Inflammatory macrophage (primary cell): ENCODE measurements around the gene KRT27.

ENCODE experiments used
- DNase-seq, 2 donors: peaks; one replicate each; pipeline ENCODE4 v3.0.0-alpha.2; 2020 to 2022

The KRT27 gene

GRCh38 chr17:40809721-40810421, 27.5 kb upstream of the KRT27 start:
- no peak for DNase-seq

GRCh38 chr17:40806131-40806530, 23.8 kb upstream of the KRT27 start:
- no peak for DNase-seq

GRCh38 chr17:40803617-40804082, 21.3 kb upstream of the KRT27 start:
- DNase-seq = peak; percentile 65 to 71

GRCh38 chr17:40801157-40801556, 18.8 kb upstream of the KRT27 start:
- no peak for DNase-seq

GRCh38 chr17:40800381-40800780, 18.0 kb upstream of the KRT27 start:
- DNase-seq = no peak

- DNase-seq = no peak
Measured at GRCh38 chr17:40799859-40800258, 17.5 kb upstream of the KRT27 start, which contains the start of gene KRT28. KRT28 (minus strand) TSS chr17:40799959; CDS start chr17:40799893, 66 bp downstream.

- DNase-seq = no peak
Measured at GRCh38 chr17:40796846-40797245, 14.5 kb upstream of the KRT27 start.

- DNase-seq = no peak
Measured at GRCh38 chr17:40795019-40795667, 12.8 kb upstream of the KRT27 start.

GRCh38 chr17:40794466-40794865, 12.1 kb upstream of the KRT27 start:
- no peak for DNase-seq

GRCh38 chr17:40793832-40794231, 11.5 kb upstream of the KRT27 start:
- no peak for DNase-seq

GRCh38 chr17:40791787-40792436, 9.6 kb upstream of the KRT27 start:
- no peak for DNase-seq

GRCh38 chr17:40791111-40791510, 8.8 kb upstream of the KRT27 start:
- no peak for DNase-seq

GRCh38 chr17:40779181-40779909, 3.0 kb downstream of the KRT27 start:
- no peak for DNase-seq

- no peak for DNase-seq
Measured at GRCh38 chr17:40778461-40778860, 3.9 kb downstream of the KRT27 start.

GRCh38 chr17:40777971-40778370, 4.4 kb downstream of the KRT27 start:
- no peak for DNase-seq

- no peak for DNase-seq
Measured at GRCh38 chr17:40777459-40777858, 4.9 kb downstream of the KRT27 start.

- DNase-seq = no peak
Measured at GRCh38 chr17:40775945-40776344, 6.4 kb downstream of the KRT27 start.

GRCh38 chr17:40772101-40772500, 10.2 kb downstream of the KRT27 start, which contains the start of gene KRT26:
KRT26 (minus strand) TSS chr17:40772201; CDS start chr17:40772113, 88 bp downstream.
- no peak for DNase-seq

GRCh38 chr17:40765657-40766056, 16.7 kb downstream of the KRT27 start:
- no peak for DNase-seq

GRCh38 chr17:40763752-40764151, 18.6 kb downstream of the KRT27 start:
- no peak for DNase-seq

- no peak for DNase-seq
Measured at GRCh38 chr17:40760105-40761016, 22.0 kb downstream of the KRT27 start.

- DNase-seq = no peak
Measured at GRCh38 chr17:40755231-40755630, 27.1 kb downstream of the KRT27 start, which contains the start of gene KRT25. KRT25 (minus strand) TSS chr17:40755331; CDS start chr17:40755271, 60 bp downstream.
